C4-2B (cell line): ENCODE measurements around the gene TEX2.
A peak's percentile ranks its signal among the peaks of the same experiment; 100 is the strongest.

Source experiments
- H3K27ac ChIP-seq: fragments of 450-650 bp; 2 replicates; pipeline ENCODE4 v1.5.1; 2017
- ZFX ChIP-seq: fragments of 450-650 bp; IDR thresholded peaks from 2 replicates; pipeline ENCODE4 v1.6.1; 2017
- TF ChIP-seq, protein P1 (sequence below): fragments of 450-650 bp; conservative IDR thresholded peaks from 2 replicates; pipeline ENCODE4 v1.5.1; 2017; ENCODE audit warnings: mild to moderate bottlenecking

TEX2 gene

DNA sequence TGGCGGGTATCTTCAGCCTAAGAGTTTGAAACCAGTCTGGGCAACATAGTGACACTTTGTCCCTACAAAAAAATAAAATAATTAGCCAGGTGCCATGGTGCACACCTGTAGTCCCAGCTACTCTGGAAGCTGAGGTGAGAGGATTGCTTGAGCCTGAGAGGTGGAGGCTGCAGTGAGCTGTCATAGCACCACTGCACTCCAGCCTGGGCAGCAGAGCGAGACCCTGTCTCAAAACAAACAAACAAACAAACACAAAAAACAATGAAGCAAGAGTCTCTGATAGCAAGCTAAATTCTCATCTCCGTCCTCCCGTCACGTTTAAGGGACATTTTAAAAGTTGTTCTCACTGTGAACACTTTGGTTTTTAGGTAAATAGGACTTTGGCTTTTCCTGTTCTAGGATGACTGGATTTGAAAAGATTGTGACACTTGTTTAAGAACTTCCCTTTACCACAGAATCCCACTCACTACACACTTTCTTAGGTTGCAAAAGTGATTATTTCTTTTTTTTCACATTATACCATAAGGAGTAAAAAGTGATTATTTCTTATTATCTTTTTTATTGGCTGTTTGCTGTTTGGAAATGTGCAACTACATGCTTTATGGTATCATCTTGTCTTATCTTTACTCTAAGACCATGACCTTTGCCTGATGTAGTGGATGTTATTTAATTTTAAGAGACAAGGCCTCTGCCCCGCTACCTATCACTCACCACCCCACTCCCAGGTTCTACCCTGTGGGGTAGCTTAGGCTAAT, 128.7 kb downstream of the TEX2 start:
- TF ChIP-seq, protein P1, sequence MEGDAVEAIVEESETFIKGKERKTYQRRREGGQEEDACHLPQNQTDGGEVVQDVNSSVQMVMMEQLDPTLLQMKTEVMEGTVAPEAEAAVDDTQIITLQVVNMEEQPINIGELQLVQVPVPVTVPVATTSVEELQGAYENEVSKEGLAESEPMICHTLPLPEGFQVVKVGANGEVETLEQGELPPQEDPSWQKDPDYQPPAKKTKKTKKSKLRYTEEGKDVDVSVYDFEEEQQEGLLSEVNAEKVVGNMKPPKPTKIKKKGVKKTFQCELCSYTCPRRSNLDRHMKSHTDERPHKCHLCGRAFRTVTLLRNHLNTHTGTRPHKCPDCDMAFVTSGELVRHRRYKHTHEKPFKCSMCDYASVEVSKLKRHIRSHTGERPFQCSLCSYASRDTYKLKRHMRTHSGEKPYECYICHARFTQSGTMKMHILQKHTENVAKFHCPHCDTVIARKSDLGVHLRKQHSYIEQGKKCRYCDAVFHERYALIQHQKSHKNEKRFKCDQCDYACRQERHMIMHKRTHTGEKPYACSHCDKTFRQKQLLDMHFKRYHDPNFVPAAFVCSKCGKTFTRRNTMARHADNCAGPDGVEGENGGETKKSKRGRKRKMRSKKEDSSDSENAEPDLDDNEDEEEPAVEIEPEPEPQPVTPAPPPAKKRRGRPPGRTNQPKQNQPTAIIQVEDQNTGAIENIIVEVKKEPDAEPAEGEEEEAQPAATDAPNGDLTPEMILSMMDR: no peak
- TF ChIP-seq ZFX: no peak
- no peak overlapping the region for H3K27ac ChIP-seq

DNA sequence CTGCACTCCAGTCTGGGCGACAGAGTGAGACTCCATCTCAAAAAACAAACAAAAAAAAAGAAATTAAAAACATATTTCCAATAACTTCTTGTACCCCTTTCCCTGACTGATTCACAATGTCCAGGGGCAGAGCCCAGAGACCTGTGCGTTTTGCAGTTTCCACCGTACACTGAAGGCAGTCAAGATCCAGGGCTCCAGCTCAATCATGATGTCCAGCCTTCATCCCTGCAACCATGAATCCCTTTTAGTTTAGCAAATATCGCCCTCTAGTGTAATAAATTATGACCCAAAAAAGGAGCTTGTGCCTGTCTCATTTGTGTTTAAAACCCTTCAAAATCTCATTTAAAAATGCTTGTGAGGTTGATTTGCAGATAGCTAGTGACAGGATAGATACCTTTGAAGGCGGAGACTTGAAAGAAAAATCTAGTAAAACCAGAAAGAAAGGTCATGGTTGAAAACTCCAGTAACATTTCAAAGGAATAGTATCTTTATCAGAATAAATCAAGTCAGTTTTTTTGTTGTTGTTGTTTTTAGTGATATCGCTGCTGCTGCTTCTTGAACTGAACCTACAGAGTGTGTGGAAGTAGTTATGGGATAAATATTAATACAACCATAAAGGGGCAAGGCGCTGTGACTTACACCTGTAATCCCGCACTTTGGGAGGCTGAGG, 129.4 kb downstream of the TEX2 start:
- no peak for TF ChIP-seq ZFX
- TF ChIP-seq, protein P1: peak; percentile 85
- H3K27ac ChIP-seq: no peak overlapping the region

DNA sequence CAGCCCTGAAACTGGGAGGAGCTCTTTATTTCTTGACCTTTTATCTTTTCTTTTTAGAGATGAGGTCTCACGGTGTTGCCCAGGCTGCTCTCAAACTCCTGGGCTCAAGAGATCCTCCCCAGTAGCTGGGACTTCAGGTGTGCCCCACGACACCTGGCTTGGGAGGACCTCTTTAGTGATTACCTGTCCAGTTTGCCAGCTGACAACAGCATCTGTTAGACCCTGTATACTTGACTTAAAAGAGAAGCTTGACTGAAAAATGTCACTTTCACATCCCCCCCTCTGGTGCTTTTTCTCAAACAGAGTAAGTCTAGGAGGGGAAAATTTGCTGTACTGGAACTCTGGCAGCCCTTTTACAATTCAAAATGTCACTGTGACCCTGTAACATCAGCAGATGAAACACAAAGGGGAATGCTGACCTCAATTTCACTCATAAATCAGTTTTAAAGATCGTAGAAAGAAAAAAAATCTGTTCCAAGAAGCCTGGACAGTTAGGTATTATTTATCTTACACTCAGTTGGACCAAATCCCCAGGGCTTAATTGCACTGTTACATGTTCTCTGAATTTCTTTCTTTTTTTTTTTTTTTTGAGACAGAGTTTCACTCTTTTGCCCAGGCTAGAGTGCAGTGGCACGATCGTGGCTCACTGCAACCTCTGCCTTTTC, 131.3 kb downstream of the TEX2 start:
- TF ChIP-seq ZFX: no peak
- TF ChIP-seq, protein P1: no peak
- no peak overlapping the region for H3K27ac ChIP-seq

DNA sequence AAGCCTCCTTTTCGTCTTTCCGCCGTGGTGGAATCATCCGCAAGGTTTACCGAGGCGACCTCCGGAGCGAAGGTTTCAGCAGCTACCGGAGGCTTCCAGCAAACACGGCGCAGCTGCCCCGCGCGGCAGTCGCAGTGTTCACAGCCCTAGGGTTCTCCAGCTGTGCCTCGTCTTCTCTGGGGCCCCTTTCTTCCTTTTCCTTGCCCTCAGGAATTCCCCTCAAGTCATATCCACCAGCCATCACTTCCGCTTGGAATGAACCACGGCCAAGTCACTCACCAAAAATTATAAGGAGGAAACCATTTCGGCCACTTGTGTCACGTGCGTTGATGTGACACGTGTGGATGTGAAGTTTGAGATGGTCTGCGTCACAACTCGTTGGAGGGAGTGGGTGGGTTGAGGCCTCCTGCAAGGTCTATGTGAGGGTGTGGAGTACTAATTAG, 132.5 kb downstream of the TEX2 start:
- H3K27ac ChIP-seq: no peak overlapping the region; the same call in 1 of the 2 replicates

DNA sequence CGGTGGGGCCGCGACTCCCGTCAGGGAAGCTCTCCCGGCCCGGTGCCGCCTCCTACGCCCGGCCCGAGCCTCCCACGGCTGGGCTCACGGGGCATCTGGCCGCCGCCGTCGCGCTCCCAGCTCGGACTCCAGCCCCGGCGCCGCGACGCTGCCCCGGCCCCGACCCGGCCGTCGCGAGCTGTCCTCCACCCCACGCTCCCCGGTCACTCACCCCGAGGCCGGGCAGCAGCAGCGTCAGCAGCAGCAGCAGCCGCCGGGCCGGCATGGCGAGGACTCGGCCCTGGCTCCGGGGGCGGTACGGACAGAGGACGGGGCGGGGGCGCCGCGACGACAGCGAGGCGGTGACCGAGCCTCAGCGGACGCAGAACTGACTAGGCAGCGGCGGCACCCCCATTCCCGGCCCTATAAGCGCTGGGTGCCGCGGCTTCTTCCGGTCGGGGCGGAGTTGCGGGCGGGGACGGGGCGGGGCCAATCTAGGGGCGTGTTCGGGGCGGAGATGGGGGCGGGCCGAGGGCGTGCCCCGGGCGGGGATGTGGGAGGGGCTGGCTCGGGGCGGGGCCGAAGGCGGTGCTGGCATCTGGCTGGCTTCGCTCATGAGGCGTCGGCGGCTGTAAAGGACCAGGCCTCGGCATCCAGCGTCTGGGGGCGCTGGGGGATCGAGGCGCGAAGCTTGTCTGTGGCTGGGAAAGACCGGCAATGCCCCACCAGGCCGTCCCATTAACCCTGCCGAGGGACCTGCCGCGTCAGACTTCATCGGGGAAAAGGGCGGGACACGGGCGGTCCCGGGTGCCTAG, 133.1 kb downstream of the TEX2 start, which contains the start of gene ERN1:
TSS of gene ERN1 (minus strand) at position 380 of the 794 bp plus-strand sequence. CDS start at position 265, 115 bp downstream.
- H3K27ac ChIP-seq: peak within 1 kb of the TSS; percentile 99
- peak; percentile 86 for TF ChIP-seq ZFX
- TF ChIP-seq, protein P1: no peak

More for the DNA sequence above, 132.5 kb downstream of the TEX2 start:
- TF ChIP-seq, protein P1: no peak

DNA sequence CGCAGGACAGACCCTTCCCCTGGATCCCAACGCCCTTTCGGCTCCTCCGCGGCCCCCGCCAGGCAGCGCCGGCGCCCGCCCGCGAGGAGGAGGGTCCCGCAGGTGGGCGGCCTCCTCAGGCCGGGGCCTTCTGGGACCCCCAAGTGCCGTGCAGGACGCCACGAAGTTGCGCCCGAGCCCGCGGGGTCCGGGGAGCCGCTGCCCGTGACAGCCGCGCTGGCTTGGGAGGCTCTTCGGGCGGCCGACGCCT, 133.6 kb downstream of the TEX2 start:
- peak overlapping the region; percentile 99 for H3K27ac ChIP-seq
- no peak for TF ChIP-seq ZFX

DNA sequence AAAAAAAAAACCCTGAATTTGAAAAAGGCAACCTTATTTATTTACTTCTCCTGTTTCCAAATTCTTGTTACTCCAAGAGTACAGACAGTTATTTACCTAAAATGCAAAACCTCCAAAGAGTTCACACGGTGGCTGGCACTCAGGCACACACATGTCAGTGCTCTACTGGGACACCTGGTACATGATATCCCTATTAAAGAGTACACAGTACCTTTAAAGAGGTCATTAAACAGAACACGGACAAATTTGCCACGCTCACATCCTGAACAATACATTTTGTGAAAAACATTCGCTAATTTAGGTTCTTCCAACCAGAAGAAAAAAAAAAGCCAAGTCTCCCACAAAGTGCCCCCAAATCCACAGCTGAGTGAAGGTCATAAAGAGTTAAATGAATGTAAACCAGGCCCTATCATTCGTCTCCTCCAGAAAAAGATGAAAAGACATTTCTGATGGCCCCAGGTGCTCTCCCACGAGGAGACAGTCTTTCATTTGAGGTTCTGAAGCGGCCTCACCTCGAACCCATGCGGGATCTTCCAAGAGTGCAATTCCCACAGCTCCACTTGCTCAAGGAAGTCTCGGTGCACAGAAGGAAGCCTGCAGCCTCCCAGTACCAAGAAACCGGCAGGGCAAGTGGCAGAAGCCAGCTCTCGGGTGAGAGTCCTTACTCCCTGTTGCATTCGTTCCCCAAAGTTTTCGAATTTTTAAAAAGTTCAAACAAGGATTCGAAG, 134.1 kb downstream of the TEX2 start:
- H3K27ac ChIP-seq: peak overlapping the region; percentile 99

More for the DNA sequence above, 134.1 kb downstream of the TEX2 start:
- TF ChIP-seq ZFX: no peak
- TF ChIP-seq, protein P1: no peak
